Inferior parietal cortex (tissue), 1 donor: ENCODE data around the gene YEATS2.

Source experiments
- DNase-seq: peaks from one replicate; pipeline ENCODE4 v3.0.0-alpha.2; 2016; ENCODE audit errors: extremely low spot score

The YEATS2 gene

GRCh38 chr3:183812761-183813445, 115.3 kb downstream of the YEATS2 start:
- DNase-seq, result peak; percentile 78

- DNase-seq, result peak; percentile 4
Measured at GRCh38 chr3:183814240-183814639, 116.6 kb downstream of the YEATS2 start.

GRCh38 chr3:183815563-183815940, 118.0 kb downstream of the YEATS2 start:
- no peak for DNase-seq

GRCh38 chr3:183815951-183816475, 118.4 kb downstream of the YEATS2 start:
- peak; percentile 24 for DNase-seq

GRCh38 chr3:183816681-183817510, 119.3 kb downstream of the YEATS2 start:
- no peak for DNase-seq

- DNase-seq, result no peak
Measured at GRCh38 chr3:183817639-183818038, 120.0 kb downstream of the YEATS2 start.

- no peak for DNase-seq
Measured at GRCh38 chr3:183818041-183818620, 120.5 kb downstream of the YEATS2 start.

GRCh38 chr3:183818706-183819624, 121.4 kb downstream of the YEATS2 start:
- DNase-seq, result peak; percentile 74

GRCh38 chr3:183819831-183820230, 122.2 kb downstream of the YEATS2 start:
- DNase-seq, result no peak

- no peak for DNase-seq
Measured at GRCh38 chr3:183822631-183823030, 125.0 kb downstream of the YEATS2 start.

- DNase-seq, result peak; percentile 42
Measured at GRCh38 chr3:183823963-183824362, 126.4 kb downstream of the YEATS2 start.

GRCh38 chr3:183824761-183825455, 127.3 kb downstream of the YEATS2 start:
- no peak for DNase-seq

GRCh38 chr3:183825456-183826161, 128.0 kb downstream of the YEATS2 start, which contains the start of gene MAP6D1:
Gene MAP6D1 (minus strand): TSS chr3:183825577. CDS start chr3:183825547, 30 bp downstream.
- no peak for DNase-seq

GRCh38 chr3:183826448-183827250, 129.1 kb downstream of the YEATS2 start:
- DNase-seq, result no peak

GRCh38 chr3:183827809-183828537, 130.4 kb downstream of the YEATS2 start:
- no peak for DNase-seq

- DNase-seq, result no peak
Measured at GRCh38 chr3:183828538-183828870, 130.9 kb downstream of the YEATS2 start.

GRCh38 chr3:183829466-183829865, 131.9 kb downstream of the YEATS2 start:
- no peak for DNase-seq

GRCh38 chr3:183830187-183830586, 132.6 kb downstream of the YEATS2 start:
- no peak for DNase-seq

- DNase-seq, result no peak
Measured at GRCh38 chr3:183833516-183833915, 135.9 kb downstream of the YEATS2 start.
